NCI-H510A (cell line): ENCODE data around the gene SRP19.
"Not testable (repeated sequence)": the region's sequence is repeated elsewhere in the genome, so short reads cannot be mapped to it uniquely, and the experiment has no call there.

Source experiments
- DNase-seq: peaks from one replicate; lab custom pipeline; 2025; lab: John Stamatoyannopoulos, UW

Gene SRP19

DNA sequence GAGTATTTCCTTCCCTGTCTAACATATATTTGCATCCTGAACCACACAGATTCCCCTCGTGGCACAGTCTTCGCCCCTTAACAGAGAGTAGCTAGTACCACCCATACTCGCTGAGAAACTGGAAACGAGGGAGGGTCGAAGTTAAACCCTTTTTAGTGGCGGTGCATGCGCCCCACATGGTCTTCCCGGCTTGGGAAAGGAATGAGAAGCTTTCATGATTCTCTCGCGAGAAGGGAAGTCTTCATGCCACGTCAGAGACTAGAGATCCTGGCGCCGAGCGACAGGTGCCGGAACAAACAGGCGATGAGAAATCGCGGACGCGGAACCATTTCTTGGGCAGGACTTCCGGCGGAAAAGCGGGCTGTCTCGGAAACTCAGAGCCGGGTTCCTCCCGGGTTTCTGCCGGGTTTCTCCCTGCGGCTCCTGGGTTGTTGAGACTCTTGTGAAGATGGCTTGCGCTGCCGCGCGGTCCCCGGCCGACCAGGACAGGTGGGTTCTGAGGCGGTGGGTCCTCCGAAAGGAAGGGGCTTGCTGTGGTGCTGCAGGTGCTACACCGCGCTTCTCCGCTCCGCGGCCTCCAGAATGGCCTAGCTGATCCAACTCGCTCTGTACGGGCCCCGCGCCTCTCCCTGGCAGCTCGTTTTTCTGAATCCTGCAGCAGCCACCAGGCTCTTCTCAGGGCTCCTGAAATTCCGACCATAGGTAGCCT lies at the start of gene SRP19:
Gene SRP19 (plus strand): TSS at position 359 of the 709 bp plus-strand sequence. CDS start 90 bp downstream, at position 449.
- peak; percentile 69 for DNase-seq

DNA sequence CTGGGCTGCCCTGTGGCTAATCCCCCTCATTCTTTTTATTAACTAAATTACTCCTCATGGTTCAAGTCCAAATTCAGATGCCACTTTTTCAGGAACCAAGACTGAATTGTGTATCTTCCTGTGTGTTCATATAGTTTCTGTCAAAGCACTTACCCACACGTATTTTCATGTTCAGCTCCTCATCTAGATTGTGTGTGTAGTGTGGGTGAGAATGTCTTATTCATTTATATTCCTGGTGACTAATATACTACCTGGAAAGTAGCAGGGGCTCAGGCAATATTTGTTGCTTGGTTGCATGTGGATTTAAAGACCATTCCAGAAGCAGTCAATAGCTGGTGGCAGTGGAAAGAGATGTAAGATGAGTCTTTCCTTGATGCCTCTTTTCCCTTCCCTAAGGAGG lies 48.5 kb upstream of the SRP19 start:
- no peak for DNase-seq

DNA sequence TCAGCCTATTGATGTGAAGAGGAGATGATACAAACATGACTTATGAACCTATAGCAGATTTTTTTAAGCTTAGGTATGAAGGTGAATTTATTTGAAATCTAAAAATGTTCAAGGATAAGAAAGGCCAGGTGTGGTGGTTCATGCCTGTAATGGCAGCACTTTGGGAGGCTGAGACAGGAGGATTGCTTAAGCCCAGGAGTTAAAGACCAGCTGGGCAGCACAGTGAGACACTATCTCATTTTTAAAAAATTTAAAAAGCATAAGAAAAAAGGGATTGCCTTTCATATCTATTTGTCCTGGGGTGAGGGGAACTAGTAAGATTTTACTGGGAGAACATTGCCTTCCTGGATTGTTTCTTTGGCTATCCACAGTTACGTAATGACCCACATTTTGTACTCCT lies 40.8 kb upstream of the SRP19 start:
- DNase-seq, result no peak

DNA sequence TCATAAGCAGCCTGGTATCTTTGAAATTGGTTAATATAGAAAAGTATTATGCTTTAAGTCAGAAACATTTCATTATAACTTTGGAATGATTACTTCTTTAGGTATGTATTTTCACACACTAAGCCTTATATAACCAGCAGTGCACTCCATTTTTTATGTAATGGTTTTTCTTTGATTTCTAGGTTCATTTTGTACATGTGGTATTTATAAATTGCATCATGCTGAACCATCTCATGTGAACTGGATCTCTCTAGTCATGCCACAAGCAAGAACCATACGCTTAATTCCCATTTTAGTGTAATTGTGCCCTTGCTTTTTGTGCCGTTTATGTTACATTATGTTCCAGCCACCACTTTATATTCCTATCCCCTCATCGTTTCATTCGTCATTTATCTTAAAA lies 38.6 kb upstream of the SRP19 start:
- DNase-seq, result no peak

DNA sequence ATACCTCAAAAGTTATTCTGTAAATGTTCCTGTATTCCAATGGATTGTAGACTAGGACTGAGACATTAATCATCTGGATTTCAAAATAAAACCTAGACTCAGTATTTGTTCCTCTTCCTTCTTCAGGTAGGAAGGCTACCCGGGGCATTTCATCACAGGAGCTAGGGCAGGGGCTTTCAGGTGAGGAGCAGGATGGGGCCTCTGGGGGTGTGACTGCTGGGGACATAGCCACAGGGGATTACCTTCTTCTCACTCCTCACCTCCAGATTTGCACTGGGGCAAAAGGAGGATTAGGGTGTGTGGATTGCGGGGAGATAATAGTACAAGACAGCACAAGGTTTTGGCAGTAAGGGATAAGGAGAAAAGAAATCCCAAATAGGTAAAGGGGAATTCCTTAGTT lies 37.9 kb upstream of the SRP19 start:
- no peak for DNase-seq

DNA sequence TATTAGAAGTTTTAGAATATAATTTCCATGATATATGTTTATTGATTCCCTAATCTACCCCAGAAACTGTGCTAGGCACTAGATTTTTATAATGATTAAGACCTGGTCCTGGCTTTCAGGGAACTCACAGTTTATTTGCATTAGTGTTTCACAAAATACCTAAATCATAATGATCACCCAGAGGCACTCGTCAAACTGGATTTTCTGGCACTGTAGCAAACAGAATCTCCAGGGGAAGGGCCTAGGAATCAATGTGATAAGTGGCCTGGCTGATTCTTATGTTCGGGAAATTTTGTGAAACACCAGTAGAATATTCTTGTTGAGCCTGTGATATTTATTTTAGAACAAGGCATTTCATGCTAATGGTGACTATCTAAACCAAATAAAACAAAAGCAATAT lies 37.4 kb upstream of the SRP19 start:
- DNase-seq, result no peak

DNA sequence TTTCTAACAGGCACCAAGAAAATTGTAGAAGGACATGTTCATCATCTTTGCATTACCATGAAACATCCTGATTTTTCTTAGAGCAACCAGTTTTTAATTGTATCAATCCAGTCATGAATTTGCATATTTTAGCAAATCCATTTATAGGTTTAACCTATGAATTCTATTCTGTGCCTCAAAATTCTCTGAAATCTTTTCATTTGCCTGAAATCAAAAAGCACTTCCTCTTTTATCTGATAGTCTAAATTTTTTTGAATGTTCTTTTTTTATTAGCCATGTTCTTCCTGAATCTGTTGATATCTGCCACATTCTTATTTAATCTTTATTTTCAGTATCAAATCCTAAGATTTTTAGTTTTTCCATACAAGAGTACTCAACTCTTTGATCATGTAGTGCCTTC lies 36.9 kb upstream of the SRP19 start:
- no peak for DNase-seq

DNA sequence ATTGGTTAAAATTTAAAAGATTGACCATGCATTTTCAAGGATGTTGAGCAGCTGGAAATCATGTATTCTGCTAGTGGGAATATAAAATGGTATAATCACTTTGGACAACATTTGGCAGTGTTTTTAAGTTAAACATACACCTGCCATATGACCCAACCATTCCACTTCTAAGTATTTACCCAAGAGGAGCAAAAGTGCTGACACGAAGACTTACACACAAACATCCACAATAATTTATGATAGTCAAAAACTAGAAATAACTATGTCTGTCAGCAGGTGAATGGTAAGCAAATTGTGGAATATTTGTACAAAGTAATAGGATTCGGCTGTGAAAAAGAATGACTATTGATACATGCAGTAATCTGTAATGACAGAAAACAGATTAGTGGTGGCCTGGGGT lies 30.7 kb upstream of the SRP19 start:
- DNase-seq, result no peak

DNA sequence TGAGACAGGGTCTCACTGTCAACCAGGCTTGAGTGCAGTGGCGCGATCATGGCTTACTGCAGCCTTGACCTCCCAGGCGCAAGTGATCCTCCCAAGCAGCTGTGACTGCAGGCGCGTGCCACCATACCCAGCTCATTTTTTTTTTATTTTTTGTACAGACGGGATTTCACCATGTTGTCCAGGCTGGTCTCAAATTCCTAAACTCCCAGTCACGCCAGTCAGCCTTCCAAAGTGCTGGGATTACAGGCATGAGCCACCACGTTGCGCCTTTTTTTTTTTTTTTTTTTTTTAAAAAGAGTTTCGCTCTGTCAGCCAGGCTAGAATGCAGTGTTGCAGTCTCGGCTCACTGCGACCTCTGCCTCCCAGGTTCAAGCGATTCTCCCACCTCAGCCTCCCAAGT lies 27.1 kb upstream of the SRP19 start:
- DNase-seq, result no peak

DNA sequence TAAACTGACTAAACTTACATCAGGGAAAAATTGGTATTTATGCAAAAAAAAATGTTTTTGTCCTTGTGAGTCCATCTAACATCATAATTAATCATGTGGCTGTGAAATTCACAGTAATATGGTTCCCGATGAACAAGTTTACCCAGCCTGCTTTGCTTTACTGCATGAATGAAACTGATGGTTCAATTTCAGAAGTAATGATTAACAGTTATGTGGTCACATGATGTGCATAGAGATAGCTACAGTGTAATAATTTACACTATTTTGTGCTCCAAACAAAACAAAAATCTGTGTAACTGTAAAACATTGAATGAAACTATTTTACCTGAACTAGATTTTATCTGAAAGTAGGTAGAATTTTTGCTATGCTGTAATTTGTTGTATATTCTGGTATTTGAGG lies 16.6 kb upstream of the SRP19 start:
- DNase-seq, result no peak

DNA sequence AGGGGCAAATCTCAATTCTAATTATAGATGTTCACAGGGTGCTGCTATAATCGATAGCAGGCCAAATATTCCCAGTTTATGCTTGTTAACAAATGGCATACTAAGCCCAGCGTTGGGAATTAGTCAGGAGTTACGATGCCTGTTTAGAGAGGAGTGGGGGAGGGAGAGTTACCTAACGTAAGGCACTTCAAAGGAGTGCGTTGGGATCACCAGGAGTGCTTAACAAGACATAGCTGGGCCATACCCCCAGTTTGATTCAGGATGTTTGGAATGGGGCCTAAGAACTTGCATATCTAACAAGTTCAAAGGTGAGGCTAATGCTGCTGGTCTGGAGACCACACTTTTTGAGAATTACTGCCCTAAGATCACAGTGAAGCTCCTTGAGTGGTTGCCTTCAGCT lies 14.5 kb upstream of the SRP19 start:
- no peak for DNase-seq

DNA sequence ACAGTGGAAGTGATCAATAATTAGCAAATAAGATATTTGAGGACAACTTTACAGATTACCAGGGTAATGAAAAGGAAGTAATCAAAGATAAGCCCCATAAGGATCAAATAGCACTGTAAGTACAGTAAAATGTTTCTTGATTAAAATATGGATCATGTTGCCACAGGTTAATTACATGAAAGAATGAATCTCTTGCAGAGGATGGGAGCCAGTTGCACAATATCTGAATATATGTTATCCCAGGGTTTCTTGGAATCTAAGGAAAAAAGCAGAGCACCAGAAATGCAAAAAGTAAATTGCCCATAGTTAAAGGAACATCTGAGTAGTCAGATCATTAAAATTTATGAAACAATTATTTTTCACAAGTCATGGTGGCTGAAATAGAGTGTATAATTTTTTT lies 13.8 kb upstream of the SRP19 start:
- DNase-seq, result no peak

DNA sequence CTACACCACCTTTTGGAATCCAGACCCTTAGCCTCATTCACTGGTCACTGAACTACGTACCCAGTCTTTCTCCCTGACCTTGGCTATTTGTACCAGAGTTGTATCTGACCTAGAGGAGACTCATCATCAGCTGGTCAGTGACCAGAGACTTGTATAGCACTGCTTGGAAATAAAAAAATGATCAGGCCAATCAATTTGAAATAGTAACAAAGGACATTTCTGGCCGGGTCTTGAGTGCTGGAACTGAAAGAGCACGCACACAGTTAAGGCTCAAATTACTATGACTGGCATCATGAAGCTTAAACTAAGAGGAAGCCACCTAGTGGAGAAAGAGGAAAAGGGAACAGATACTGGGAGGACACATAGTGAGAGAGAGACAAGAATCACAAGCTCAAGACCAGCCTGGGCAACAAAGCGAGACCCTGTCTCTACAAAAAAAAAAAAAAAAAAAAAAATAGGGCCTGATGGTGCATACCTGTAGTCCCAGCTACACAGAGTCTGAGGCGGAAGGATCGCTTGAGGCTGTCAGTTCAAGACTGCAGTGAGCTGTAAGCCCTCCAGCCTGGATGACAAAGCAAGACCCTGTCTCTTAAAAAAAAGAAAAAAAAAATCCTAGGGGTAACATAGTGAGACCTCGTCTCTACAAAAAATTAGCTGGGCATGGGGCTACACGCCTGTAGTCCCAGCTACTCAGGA lies 12.8 kb upstream of the SRP19 start:
- DNase-seq, result no peak

DNA sequence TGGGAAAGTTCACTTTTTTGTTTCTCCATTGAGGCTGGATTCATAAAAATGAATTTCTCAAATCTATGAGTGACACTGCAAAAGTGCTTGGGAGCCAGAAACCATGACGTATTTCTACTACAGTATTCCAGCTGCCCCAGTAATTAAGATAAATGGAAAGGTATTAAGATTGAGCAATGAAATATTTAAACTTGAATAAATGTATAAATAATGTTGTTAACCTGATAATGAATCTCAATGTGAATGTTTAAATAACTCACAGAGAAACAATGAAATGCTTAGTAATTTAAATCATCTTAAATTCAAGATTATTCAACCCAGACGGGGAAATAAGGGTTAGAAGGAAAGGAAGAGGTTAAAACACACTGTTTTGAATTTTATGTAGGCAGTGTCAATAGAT lies 11.2 kb upstream of the SRP19 start:
- no peak for DNase-seq

DNA sequence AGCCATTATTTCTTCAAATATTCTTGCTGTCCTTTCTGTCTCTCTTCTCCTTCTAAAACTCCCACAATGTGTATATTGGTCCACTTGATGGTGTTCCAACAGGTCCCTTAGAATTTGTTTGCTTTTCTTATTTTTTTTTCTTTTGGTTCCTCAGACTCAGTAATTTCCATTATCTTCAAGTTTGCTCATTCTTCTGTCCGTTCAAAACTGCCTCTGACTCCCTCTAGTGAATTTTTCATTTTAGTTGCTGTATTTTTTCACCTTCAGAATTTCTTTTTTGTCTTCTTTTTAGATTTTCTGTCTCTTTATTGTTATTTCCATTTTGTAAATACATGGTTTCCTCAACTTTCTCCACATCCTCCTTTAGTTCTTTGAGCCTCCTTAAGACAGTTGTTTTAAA lies 6.4 kb upstream of the SRP19 start:
- no peak for DNase-seq

DNA sequence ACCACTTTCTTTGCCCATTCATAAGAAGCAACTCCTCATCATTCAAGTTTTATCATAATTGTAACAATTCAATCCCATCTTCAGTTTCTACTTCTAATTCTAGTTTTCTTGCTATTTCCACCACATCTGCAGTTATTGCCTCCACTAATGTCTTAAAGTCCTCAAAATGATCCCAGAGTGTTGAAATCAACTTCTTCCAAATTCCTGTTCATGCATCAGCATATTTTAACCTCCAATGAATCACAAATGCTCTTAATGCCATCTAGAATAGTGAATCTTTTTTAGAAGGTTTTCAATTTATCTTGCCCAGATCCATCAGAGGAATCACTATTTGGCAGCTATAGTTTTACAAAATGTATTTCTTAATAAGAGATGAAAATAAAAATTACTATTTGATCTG lies 3.2 kb upstream of the SRP19 start:
- no peak for DNase-seq

DNA sequence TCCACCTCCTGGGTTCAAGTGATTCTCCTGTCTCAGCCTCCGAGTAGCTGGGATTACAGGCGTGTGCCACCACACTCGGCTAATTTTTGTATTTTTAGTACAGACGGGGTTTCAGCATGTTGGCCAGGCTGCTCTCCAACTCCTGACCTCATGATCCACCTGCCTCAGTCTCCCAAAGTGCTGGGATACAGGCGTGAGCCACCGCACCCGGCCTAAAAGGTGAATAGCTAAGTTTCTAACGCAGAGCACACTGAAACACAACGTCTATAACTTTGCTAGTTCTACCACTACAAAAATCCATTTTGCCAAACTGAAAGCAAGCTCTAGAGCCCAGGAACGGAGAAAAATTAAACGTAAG lies 537 bp upstream of the SRP19 start:
- not testable (repeated sequence) for DNase-seq

DNA sequence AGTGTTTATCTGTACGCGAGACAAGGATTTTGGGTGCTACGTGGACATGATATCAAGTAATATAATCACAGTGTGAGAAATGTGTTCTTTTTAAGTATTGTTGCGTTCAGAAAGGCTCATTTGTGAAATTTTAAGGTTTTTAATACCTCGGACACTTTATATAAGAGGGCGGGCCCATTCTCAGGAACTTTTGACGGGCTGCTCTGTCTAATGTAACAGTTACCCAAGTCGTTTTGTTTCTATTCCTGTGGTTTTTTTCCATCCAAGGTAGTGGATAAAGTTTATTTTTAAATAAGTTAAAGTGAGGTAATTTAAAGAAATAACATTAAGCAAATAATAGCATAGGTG lies 525 bp downstream of the SRP19 start:
- DNase-seq, result no peak

DNA sequence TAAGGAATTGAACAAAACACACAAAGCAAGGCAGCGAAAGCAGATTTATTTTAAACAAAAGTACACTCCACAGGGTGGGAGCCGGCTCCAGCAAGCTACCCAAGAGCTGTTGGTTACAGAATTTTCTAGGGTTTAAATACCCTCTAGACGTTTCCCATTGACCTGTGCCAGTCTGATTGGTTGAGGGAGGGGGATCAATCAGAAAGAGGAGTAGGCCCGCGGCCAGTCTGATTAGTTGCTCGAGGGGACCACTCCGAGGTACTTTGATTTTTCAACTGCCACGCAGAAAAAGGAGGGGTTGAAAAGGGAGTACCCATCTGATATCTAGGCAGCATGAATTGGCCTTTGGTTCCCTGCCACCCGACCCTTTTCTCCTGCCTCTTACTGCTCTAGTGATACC lies 998 bp downstream of the SRP19 start:
- DNase-seq, result no peak

DNA sequence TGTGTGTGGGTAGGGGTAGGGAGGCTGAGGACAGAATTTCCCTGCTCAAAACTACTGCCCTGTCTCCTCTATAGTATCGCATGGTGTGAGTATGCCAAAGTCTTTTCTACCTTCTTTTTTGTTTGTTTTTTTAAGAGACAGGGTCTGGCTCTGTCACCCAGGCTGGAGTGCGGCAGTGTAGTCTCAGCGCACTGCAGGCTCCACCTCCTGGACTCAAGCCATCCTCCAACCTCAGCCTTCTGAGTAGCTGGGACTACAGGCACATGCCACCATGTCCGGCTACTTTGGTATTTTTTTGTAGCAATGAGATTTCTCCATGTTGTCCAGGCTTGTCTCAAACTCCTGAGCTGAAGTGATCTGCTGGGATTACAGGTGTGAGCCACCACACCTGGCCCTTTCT lies 2.5 kb downstream of the SRP19 start:
- DNase-seq, result no peak

DNA sequence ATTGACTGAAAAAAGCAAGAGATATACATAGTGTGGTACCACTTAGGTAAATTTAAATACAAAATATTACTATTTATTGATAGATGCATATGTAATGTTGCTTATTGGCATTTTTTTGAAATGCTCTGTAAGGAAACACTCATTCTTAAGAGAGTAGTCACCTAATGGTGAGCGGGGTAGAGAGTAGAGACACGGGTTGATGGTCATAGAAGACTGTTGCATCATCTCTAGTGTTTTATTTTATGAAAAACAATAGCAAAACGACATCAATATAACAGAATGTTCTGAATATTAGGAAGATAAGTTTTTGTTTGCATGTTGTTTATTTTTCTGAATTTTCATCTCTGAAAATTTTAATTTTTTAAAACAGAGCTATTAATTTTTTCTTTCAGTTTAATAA lies 4.0 kb downstream of the SRP19 start:
- no peak for DNase-seq

DNA sequence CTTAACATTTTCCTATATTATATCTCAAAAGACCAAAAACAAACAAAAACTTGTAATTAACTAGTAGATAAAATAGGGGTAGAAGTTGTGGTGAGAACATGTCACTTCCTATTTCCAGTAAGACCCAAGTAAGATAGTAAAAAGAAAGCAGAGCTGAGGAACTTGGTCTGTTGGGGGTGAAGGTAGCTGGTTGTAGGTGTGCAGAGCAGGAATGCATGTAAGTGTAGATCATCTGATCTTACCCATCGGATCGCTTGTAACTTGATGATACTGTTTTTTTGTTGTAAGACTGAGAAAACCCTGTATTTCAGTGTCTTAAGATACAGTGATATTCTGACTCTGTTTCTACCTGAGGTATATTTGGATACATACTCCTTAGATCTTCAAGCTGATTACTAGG lies 5.7 kb downstream of the SRP19 start:
- DNase-seq, result no peak

DNA sequence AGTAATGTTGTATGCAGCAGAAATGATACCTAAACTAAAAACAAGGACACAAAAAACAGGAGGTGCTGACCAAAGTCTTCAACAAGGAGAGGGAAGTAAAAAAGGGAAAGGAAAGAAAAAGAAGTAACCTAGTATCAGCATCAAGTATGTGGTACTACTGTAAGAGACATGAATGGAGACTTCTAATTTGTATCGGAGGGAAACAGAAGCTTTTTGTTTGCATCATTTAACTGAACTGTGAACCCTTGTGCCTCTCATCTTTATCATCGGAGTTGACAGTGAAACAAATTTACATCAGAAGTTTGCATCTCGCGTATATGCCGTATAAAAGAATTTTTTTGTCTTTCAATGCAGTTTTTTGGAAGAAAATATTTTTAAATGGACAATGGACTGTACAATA lies 6.3 kb downstream of the SRP19 start:
- DNase-seq, result no peak

DNA sequence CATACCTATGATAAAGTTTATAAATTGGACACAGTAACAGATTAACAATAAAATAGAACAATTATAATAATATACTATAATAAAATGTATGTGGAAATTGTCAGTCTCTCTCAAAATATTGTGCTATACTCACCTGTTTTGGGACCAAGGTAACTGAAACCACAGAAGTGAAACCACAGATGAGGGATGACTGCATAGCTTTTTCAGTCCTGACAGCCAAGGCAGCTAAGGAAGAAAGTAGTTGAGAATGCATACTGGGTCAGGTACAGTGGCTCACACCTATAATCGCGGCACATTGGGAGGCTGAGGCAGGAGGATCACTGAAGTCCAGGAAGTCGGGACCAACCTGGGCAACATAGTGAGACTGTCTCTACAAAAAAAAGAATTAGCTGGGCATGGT lies 8.9 kb downstream of the SRP19 start:
- DNase-seq, result no peak
